Measurements from ENCODE around the gene ZMYM5.
"Not testable (repeated sequence)": the region's sequence is repeated elsewhere in the genome, so short reads cannot be mapped to it uniquely, and the experiment has no call there.

The ZMYM5 gene

GRCh38 chr13:19863323-19864023, at the start of gene ZMYM5:
ZMYM5 (minus strand) TSS chr13:19863649; CDS start chr13:19852180, 11,469 bp downstream.
- peak within 1 kb of the TSS; percentile 84 for H3K4me3 ChIP-seq (ENCODE audit: low read depth, low read length)
- DNase-seq (ENCODE audit: low read depth): peak; percentile 100
- TF ChIP-seq POLR2A (IDR thresholded peaks at IDR 0.05; ENCODE audit: extremely low read depth, insufficient read length) (peak; percentile 93), MYC (IDR thresholded peaks at IDR 0.05; ENCODE audit: low read depth, low read length) (peak; percentile 73), MAX (IDR thresholded peaks at IDR 0.05; ENCODE audit: low read depth, low read length) (peak; percentile 68), CTCF (IDR thresholded peaks at IDR 0.05; ENCODE audit: low read depth, low read length) (no peak)

- no peak overlapping the region for H3K4me3 ChIP-seq (ENCODE audit: low read depth, low read length)
- DNase-seq (ENCODE audit: low read depth): no peak
- TF ChIP-seq MAX (IDR thresholded peaks at IDR 0.05; ENCODE audit: low read depth, low read length): no peak
- no peak for TF ChIP-seq POLR2A (IDR thresholded peaks at IDR 0.05; ENCODE audit: extremely low read depth, insufficient read length)
- TF ChIP-seq MYC (IDR thresholded peaks at IDR 0.05; ENCODE audit: low read depth, low read length): no peak
- TF ChIP-seq CTCF (IDR thresholded peaks at IDR 0.05; ENCODE audit: low read depth, low read length): no peak
Observed at GRCh38 chr13:19910336-19911072, 47.1 kb upstream of the ZMYM5 start.

GRCh38 chr13:19908350-19908986, 45.0 kb upstream of the ZMYM5 start:
- H3K4me3 ChIP-seq (ENCODE audit: low read depth, low read length): no peak overlapping the region
- TF ChIP-seq MYC (IDR thresholded peaks at IDR 0.05; ENCODE audit: low read depth, low read length): no peak
- no peak for TF ChIP-seq MAX (IDR thresholded peaks at IDR 0.05; ENCODE audit: low read depth, low read length)
- TF ChIP-seq CTCF (IDR thresholded peaks at IDR 0.05; ENCODE audit: low read depth, low read length): no peak
- no peak for TF ChIP-seq POLR2A (IDR thresholded peaks at IDR 0.05; ENCODE audit: extremely low read depth, insufficient read length)
- DNase-seq (ENCODE audit: low read depth): no peak

GRCh38 chr13:19905487-19906195, 42.2 kb upstream of the ZMYM5 start:
- H3K4me3 ChIP-seq (ENCODE audit: low read depth, low read length); DNase-seq (ENCODE audit: low read depth): not testable (repeated sequence)

- DNase-seq (ENCODE audit: low read depth): no peak
- no peak overlapping the region for H3K4me3 ChIP-seq (ENCODE audit: low read depth, low read length)
- TF ChIP-seq CTCF (IDR thresholded peaks at IDR 0.05; ENCODE audit: low read depth, low read length) (no peak), MAX (IDR thresholded peaks at IDR 0.05; ENCODE audit: low read depth, low read length) (no peak), POLR2A (IDR thresholded peaks at IDR 0.05; ENCODE audit: extremely low read depth, insufficient read length) (no peak), MYC (IDR thresholded peaks at IDR 0.05; ENCODE audit: low read depth, low read length) (no peak)
Observed at GRCh38 chr13:19890030-19890429, 26.6 kb upstream of the ZMYM5 start.

Measured in NB4 (cell line).